ENCODE measurements around the gene DDX41.

The DDX41 gene

DNA sequence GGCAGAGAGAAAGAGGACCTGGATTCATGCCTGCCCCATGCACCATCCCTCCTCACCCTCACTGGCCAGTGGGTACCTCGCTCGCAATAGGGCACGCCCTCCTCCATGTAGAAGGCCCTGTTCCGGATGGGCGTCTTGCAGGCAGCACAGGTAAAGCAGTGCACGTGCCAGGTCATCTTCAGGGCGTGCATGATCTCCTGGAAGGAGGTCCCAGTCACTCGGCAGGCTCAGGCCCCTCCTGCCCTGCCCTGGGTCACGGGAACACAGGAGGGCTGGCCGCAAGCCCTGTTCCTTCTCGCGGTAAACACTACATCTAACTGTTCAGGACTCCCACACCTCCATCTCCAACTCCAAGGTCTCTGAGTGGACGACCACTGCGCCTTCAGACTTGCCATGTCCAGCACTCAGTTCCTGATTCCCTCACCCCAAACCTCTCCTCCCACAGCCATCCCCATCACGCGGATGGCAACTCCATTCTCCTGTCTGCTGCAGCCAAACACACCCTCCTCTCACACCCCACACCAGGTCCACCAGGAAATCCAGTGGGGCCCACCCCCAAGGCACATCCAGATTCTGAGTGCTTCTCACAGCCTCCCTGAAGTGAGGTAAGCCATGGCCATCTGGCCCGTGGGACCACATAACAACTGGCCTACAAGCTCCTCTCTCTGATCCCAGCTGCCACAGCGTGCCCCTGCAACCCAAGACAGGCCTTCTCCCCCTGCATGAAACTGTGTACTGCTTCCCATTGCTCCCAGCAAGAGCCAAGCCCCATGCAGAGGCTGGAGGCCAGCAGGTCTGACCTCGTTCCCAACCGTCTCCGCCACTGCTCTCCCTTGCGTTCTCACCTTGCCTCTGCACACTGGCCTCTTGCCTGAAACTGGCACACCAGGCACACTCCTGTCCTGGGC, 32.5 kb downstream of the DDX41 start:
- DNase-seq (ENCODE audit: low spot score): no peak

DNA sequence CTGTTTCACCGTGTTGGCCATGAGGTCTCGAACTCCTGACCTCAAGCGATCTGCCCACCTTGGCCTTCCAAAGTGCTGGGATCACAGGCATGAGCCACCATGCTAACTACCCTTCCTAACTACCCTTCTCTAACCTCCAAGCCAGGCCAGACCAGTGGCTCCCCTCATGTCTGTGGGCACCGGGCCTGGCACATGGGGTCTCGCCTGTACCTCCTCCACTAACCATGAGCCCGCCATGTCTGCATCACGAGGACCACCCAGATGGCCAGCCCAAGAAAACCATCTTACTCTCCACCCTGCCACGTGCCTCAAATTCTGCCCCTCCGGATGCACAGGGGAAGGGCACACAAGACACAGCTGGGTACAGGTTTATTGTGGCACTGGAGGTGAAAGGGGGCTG, 33.7 kb downstream of the DDX41 start:
- DNase-seq (ENCODE audit: low spot score): no peak

DNA sequence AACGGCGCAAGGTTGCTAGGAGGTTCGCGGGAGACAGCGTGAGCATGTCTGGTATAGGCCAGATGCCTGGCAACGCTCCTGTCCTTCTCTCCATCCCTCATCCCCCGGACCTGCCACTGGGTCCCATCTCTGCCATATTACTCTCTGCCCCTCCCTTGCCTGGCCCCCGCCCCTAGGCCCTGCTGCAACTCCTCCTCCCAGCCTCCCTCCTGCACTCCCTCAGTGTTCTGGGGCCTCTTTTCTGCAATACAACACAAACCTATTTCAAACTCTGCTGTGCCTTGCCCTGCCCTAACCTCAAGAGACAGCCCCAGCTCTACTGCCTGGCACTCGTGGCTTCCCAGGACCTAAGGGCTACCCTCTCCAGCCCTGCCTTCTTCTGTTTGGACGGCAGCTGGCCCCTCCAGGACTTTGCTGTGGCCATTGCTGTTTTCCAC, 34.4 kb downstream of the DDX41 start:
- DNase-seq (ENCODE audit: low spot score): no peak

- DNase-seq (ENCODE audit: low spot score): no peak
Observed at GRCh38 chr5:177479774-177480173, 37.0 kb downstream of the DDX41 start.

GRCh38 chr5:177478711-177479646, 37.8 kb downstream of the DDX41 start:
- peak; percentile 27 for DNase-seq (ENCODE audit: low spot score)

DNA sequence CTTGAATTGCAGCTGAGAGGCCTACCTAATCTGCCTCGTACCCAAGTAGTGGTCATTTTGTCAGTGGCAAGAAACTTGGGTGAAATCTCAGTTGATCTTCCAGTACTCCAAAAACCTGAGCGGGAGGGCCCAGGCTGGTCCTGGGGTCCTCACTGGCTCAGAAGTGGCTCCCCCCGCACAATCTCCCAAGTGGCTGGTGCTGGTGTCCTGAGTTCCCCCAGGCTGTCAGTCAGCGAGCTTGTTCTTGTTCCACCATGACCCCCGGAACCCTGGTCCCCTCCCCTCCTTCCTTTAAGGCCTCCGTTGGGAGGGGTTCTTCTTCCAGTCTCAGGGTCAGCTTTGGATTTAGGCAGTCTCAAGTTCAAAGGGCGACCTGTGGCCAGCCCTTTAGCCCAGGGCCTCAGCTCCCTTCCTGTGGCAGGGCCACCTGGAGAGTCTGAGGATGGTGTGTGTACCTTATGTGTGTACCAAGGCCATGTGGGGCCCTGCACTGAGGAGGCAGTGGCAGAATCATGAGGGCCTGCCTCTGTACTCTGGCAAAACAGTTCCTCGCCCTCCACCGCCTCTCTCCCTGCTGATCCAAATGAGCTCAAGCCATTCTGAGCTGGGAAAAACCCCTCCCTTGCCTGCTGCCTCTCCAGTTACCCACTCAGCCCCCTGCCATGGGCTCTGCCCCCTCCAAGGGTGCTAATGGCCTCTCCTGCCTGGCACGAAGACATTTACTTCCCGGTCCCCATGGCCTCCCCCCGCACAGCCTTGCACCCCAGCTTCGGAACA, 38.9 kb downstream of the DDX41 start:
- DNase-seq (ENCODE audit: low spot score): no peak

DNA sequence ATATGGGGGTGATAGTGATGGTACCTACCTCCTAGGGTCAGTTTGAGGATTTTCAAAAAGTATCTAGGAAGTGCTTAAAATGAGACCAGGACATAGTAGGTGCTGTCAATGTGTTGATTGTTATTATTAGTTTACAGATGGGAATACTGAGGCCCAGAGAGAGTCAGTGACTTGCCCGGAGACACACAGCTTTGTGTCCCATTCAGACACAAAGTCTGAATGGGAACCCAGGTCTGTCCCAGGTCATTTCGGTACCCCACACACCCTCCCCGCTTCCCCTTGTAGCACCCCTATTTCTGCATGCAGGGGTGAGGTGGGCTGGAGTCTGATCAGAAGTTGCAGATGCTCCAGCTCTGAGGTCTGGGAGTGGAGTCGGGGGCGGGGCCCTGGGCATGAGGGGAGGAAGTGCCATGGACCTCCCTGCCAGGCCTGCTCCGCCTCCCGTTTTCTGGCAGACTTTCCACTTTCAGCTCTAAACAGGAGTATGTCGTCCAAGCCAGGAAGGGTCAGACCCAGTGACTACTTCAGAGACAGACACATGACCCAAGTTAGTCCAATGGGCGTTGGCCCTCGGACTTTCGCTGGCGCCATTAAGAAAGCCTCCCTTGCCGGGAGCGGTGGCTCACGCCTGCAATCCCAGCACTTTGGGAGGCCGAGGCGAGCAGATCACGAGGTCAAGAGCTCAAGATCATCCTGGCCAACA, 40.1 kb downstream of the DDX41 start:
- no peak for DNase-seq (ENCODE audit: low spot score)

GRCh38 chr5:177475563-177476427, 41.0 kb downstream of the DDX41 start:
- no peak for DNase-seq (ENCODE audit: low spot score)

- DNase-seq (ENCODE audit: low spot score): no peak
Observed at GRCh38 chr5:177474846-177475562, 41.8 kb downstream of the DDX41 start.

DNA sequence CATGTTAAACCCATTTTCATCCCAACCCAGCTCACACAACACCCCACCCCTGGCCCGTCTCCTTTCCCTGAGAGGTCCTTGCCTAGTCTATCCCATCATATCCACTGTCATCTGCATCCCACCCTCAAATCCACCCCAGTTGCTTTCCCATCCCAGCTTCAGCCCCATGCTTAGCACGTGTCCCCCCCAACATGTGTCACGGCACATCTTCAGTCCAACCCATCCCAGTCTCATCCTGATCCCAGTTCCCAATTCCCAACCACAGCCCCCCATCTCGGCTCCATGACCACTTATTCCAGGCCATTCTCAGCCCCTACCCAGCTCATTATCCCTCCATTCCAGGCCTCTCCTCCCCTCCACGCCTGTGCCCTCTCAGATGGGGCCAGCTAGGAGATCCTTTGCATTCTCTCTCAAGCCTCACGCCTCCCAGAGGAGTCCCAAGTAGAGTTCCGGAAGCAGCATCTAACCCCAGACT, 42.7 kb downstream of the DDX41 start:
- no peak for DNase-seq (ENCODE audit: low spot score)

- DNase-seq (ENCODE audit: low spot score): no peak
Observed at GRCh38 chr5:177473443-177474001, 43.2 kb downstream of the DDX41 start, which contains the start of gene DBN1. Gene DBN1 (minus strand): TSS chr5:177473634. CDS start chr5:177473521, 113 bp downstream.

GRCh38 chr5:177472460-177473442, 44.0 kb downstream of the DDX41 start:
- peak; percentile 51 for DNase-seq (ENCODE audit: low spot score)

DNA sequence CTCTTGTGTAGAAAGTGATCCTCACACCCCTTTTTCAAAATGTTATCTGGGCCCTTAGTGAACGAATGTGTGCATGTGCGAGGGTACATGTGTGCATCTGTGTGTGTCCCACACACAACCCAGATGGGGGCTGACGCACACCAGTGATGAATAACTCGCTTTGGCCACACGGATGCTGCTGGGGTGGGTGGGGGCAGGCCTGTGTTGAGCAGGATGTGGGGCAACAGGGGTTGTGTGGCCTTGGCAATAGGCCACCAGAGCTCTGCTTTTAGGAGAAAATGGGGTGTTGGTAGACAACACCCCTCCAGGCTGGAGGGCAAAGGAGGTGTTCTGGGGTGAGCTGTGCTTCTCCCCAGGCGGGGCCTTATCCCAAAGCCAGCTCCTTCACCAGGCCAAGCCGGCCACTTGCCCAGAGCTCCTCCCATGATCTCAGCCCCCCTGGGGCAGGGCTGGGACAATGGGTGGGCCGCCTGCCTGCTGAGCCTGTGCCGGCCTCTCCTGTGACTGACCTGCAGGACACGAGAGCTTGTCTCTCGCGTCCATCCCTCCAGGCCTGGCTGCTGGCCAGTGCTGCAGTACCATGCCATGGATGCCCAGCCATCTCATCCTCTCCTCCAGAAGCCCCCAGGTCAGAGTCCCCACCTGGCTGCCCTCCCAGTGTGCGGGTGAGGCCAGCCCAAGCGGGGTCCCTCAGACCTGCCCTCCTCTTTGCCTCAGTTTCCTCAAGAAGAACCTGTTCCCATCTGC, 45.0 kb downstream of the DDX41 start:
- DNase-seq (ENCODE audit: low spot score): peak; percentile 48

- no peak for DNase-seq (ENCODE audit: low spot score)
Observed at GRCh38 chr5:177470759-177471536, 45.8 kb downstream of the DDX41 start.

GRCh38 chr5:177469750-177470525, 46.8 kb downstream of the DDX41 start:
- no peak for DNase-seq (ENCODE audit: low spot score)

Measured in CD4-positive, alpha-beta T cell treated with Interleukin-2 at 100 ng/mL for 4 hours (primary cell).